ENCODE data around the gene TGFBI.

DNA sequence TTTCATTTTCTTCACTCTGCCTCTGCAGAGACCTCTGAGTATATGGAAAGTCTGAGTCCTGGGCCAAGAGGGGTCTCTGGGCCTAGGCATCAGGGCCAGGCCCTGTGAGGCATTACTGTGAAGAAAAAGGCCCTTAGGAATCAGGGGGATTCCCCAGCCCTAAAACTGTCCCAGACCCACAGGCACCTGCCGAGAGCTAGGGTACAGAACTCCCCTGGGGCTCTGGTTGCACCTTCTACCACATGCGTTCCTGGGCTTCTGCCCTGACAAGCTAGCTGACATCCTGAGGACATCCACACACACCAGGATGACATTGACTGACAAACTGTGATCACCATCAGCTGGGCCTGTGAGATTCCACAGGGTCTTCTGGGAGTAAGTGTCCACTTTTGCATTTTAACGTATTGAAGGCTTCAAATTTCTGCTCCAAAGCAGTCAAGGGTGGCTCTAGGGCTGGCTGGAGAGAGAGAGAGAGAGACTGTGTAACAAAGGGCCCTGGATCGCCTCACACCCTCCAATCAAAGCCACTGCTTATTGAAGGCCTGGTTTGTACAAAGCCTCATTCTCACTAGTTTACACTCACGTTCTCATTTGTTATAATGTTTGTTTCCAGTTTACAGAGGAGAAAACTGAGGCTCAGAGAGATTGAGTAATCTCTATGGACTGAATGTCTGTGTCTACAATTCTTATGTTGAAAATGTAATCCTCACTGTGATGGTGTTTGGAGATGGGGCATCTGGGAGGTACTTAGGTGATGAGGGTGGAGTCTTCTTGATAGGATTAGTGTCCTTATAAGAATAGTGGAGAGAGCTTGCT, 45.1 kb downstream of the TGFBI start:
- no peak for TF ChIP-seq POLR2A (IDR thresholded peaks at IDR 0.05; ENCODE audit: extremely low read depth, insufficient read length)
- TF ChIP-seq, protein P1, sequence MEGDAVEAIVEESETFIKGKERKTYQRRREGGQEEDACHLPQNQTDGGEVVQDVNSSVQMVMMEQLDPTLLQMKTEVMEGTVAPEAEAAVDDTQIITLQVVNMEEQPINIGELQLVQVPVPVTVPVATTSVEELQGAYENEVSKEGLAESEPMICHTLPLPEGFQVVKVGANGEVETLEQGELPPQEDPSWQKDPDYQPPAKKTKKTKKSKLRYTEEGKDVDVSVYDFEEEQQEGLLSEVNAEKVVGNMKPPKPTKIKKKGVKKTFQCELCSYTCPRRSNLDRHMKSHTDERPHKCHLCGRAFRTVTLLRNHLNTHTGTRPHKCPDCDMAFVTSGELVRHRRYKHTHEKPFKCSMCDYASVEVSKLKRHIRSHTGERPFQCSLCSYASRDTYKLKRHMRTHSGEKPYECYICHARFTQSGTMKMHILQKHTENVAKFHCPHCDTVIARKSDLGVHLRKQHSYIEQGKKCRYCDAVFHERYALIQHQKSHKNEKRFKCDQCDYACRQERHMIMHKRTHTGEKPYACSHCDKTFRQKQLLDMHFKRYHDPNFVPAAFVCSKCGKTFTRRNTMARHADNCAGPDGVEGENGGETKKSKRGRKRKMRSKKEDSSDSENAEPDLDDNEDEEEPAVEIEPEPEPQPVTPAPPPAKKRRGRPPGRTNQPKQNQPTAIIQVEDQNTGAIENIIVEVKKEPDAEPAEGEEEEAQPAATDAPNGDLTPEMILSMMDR (IDR thresholded peaks at IDR 0.05; ENCODE audit: low read depth, low read length), result no peak
- TF ChIP-seq MYC (IDR thresholded peaks at IDR 0.05; ENCODE audit: low read depth, low read length), result no peak
- TF ChIP-seq, protein P2, sequence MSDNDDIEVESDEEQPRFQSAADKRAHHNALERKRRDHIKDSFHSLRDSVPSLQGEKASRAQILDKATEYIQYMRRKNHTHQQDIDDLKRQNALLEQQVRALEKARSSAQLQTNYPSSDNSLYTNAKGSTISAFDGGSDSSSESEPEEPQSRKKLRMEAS (IDR thresholded peaks at IDR 0.05; ENCODE audit: low read depth, low read length), result no peak

All from NB4 (cell line).